ENCODE results near the gene RGP1.

Gene RGP1

GRCh38 chr9:35748858-35749514 lies at the start of gene RGP1, which contains the start of gene GBA2:
TSS of gene RGP1 (plus strand) at chr9:35749287. CDS start at chr9:35749756, 469 bp downstream.
TSS of gene GBA2 (minus strand) at chr9:35749228. CDS start at chr9:35748704, 524 bp downstream.
- Histone ChIP-seq H4K20me1 (ENCODE audit: insufficient read depth, low read length) (peaks cover 11% of the 10 kb centered on the region), H3K79me2 (ENCODE audit: low read length) (peaks cover 63% of the 10 kb centered on the region), H3K36me3 (replicated peaks; ENCODE audit: insufficient read depth, low read length) (0 out of 2 replicates have a peak, but pooled peaks cover 5% of the 10 kb centered on the region), H3K9me2 (replicated peaks; ENCODE audit: insufficient read depth, low read length) (no peaks in the 10 kb centered on the region), H3F3A (ENCODE audit: insufficient read depth, low read length) (peaks cover 14% of the 10 kb centered on the region), H3K27me3 (replicated peaks; ENCODE audit: insufficient read depth, low read length) (no peaks in the 10 kb centered on the region), H3K4me2 (ENCODE audit: low read depth, low read length) (peak within 1 kb of the TSS; percentile 97), H3K9ac (ENCODE audit: low read length) (peak within 1 kb of the TSS; percentile 85), H3K9me3 (replicated peaks; ENCODE audit: insufficient read depth, low read length) (no peaks in the 10 kb centered on the region), H3K4me1 (ENCODE audit: low read length) (peaks cover 20% of the 10 kb centered on the region), H2AFZ (ENCODE audit: low read length) (peak within 1 kb of the TSS; percentile 73), H3K27ac (ENCODE audit: low read length) (peak within 1 kb of the TSS; percentile 50; the same call in 1 of the 2 replicates), H3K4me3 (ENCODE audit: low read length) (peak within 1 kb of the TSS; percentile 96)
- peak; percentile 81 for DNase-seq
- TF ChIP-seq EZH2phosphoT487 (IDR thresholded peaks at IDR 0.05; ENCODE audit: low read length) (no peak), EZH2 (optimal IDR thresholded peaks at IDR 0.05; ENCODE audit: low read depth, low read length) (no peak), CTCF (IDR thresholded peaks at IDR 0.05; ENCODE audit: low read length) (no peak)

GRCh38 chr9:35700031-35700430 lies 49.1 kb upstream of the RGP1 start:
- H3K27me3 ChIP-seq (replicated peaks; ENCODE audit: insufficient read depth, low read length): no peaks in the 10 kb centered on the region
- no peak overlapping the region for H3K4me2 ChIP-seq (ENCODE audit: low read depth, low read length)
- no peaks in the 10 kb centered on the region for H3F3A ChIP-seq (ENCODE audit: insufficient read depth, low read length)
- no peaks in the 10 kb centered on the region for H3K9me3 ChIP-seq (replicated peaks; ENCODE audit: insufficient read depth, low read length)
- H3K4me1 ChIP-seq (ENCODE audit: low read length): no peaks in the 10 kb centered on the region
- no peaks in the 10 kb centered on the region for H3K79me2 ChIP-seq (ENCODE audit: low read length)
- H4K20me1 ChIP-seq (ENCODE audit: insufficient read depth, low read length): no peaks in the 10 kb centered on the region
- H3K9me2 ChIP-seq (replicated peaks; ENCODE audit: insufficient read depth, low read length): no peaks in the 10 kb centered on the region
- no peak for TF ChIP-seq CTCF (IDR thresholded peaks at IDR 0.05; ENCODE audit: low read length)
- TF ChIP-seq EZH2 (optimal IDR thresholded peaks at IDR 0.05; ENCODE audit: low read depth, low read length): no peak
- TF ChIP-seq EZH2phosphoT487 (IDR thresholded peaks at IDR 0.05; ENCODE audit: low read length): no peak
- H3K27ac ChIP-seq (ENCODE audit: low read length): no peak overlapping the region
- no peak for DNase-seq
- H2AFZ ChIP-seq (ENCODE audit: low read length): no peak overlapping the region
- no peak overlapping the region for H3K4me3 ChIP-seq (ENCODE audit: low read length)
- no peak overlapping the region for H3K9ac ChIP-seq (ENCODE audit: low read length)
- H3K36me3 ChIP-seq (replicated peaks; ENCODE audit: insufficient read depth, low read length): 0 out of 2 replicates have a peak, but pooled peaks cover 4% of the 10 kb centered on the region

GRCh38 chr9:35700942-35701341 lies 48.1 kb upstream of the RGP1 start:
- DNase-seq: no peak
- Histone ChIP-seq H4K20me1 (ENCODE audit: insufficient read depth, low read length) (no peaks in the 10 kb centered on the region), H3K79me2 (ENCODE audit: low read length) (no peaks in the 10 kb centered on the region), H3K4me1 (ENCODE audit: low read length) (no peaks in the 10 kb centered on the region), H3K9ac (ENCODE audit: low read length) (no peak overlapping the region), H3K27me3 (replicated peaks; ENCODE audit: insufficient read depth, low read length) (no peaks in the 10 kb centered on the region), H3K27ac (ENCODE audit: low read length) (no peak overlapping the region), H3K4me2 (ENCODE audit: low read depth, low read length) (no peak overlapping the region), H3K9me3 (replicated peaks; ENCODE audit: insufficient read depth, low read length) (no peaks in the 10 kb centered on the region), H3K4me3 (ENCODE audit: low read length) (no peak overlapping the region), H2AFZ (ENCODE audit: low read length) (no peak overlapping the region), H3F3A (ENCODE audit: insufficient read depth, low read length) (no peaks in the 10 kb centered on the region), H3K36me3 (replicated peaks; ENCODE audit: insufficient read depth, low read length) (0 out of 2 replicates have a peak, but pooled peaks cover 4% of the 10 kb centered on the region), H3K9me2 (replicated peaks; ENCODE audit: insufficient read depth, low read length) (no peaks in the 10 kb centered on the region)
- TF ChIP-seq CTCF (IDR thresholded peaks at IDR 0.05; ENCODE audit: low read length) (no peak), EZH2 (optimal IDR thresholded peaks at IDR 0.05; ENCODE audit: low read depth, low read length) (no peak), EZH2phosphoT487 (IDR thresholded peaks at IDR 0.05; ENCODE audit: low read length) (no peak)
